ENCODE results near the gene CCNT1.
"Not testable (repeated sequence)": the region's sequence is repeated elsewhere in the genome, so short reads cannot be mapped to it uniquely, and the experiment has no call there.

The CCNT1 gene

DNA sequence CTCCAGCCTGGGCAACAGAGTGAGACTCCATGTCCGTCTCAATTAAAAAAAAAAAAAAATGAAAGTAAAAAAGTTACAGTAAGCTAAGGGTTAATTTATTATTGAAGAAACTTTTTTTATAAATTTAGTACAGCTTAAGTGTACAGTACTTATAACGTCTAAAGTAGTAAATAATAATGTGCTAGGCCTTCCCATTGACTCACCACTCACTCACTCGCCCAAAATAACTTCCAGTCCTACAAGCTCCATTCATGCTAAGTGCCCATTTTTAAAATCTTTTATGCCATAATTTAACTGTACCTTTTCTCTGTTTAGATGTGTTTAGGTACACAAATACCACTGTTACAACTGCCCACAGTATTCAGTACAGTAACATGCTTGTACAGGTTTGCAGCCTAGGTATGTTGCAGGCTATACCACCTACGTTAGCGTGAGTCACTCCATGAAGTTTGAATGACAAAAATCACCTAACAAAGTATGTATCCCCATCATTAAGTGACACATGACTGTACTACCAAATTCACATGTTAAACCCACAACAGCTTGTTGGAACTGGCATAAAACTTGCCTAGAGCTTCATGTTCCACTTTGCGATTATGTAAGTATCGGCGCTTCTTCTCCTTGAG, 45.2 kb downstream of the CCNT1 start:
- no peak for TF ChIP-seq CTCF (conservative IDR thresholded peaks at IDR 0.05; ENCODE audit: low read length)
- DNase-seq (ENCODE audit: low read depth): peak; percentile 31
- no peak overlapping the region for H3K4me3 ChIP-seq (ENCODE audit: low read length)

DNA sequence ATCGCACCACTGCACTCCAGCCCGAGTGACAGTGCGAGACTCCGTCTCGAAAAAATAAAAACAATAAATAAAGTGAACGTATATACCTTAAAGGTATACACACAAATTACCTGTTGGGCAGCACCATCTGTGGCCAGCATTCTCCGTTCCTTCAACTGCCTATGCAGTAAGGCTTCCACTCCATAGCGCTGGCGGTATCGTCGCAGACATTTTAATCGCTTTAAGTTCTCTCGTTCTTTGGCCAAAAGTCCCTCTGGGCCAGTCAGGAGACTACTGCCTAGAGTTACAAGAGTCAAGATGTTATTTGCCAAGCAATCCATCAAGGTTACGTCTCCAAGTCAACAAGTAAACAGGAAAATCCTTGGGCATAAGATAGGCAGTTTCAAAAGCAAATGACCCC, 47.5 kb downstream of the CCNT1 start:
- no peak overlapping the region for H3K4me3 ChIP-seq (ENCODE audit: low read length)
- TF ChIP-seq CTCF (conservative IDR thresholded peaks at IDR 0.05; ENCODE audit: low read length): no peak
- DNase-seq (ENCODE audit: low read depth): no peak

DNA sequence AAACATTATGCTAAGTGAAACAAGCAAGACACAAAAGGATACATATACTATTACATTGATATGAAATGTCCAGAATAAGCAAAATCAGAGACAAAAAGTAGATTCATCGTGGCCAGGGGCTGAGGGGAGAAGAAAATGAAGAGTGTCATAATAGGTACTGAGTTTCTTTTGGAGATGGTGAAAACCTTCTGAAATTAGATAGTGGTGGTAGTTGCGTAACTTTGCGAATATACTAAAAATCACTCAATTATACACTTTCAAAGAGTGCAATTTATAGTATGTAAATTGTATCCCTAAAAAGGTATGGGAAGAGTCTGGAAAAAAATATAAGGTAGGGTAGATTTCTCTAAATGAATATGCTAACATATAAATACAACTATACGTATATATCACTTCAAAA, 56.6 kb downstream of the CCNT1 start:
- no peak overlapping the region for H3K4me3 ChIP-seq (ENCODE audit: low read length)
- DNase-seq (ENCODE audit: low read depth): no peak
- no peak for TF ChIP-seq CTCF (conservative IDR thresholded peaks at IDR 0.05; ENCODE audit: low read length)

DNA sequence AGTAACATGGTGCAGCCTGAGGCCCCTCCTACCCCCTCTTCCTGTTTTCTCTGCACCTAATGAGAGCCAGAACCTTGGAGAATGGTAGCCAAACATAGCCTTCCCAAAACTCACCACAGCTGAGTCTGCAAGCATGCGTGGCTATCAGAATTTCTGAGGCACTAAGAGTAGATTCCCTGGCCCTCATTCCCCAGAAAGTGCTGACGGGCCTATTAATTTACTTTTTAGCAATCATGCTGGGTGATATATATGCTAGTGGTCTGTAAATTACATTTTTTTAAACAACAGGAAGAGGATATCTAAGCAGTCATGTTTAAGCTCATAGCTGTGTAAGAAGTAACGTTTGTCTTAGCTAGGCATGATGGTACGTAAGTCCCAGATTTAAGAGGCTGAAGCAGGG, 64.8 kb downstream of the CCNT1 start:
- no peak for TF ChIP-seq CTCF (conservative IDR thresholded peaks at IDR 0.05; ENCODE audit: low read length)
- peak; percentile 6 for DNase-seq (ENCODE audit: low read depth)

DNA sequence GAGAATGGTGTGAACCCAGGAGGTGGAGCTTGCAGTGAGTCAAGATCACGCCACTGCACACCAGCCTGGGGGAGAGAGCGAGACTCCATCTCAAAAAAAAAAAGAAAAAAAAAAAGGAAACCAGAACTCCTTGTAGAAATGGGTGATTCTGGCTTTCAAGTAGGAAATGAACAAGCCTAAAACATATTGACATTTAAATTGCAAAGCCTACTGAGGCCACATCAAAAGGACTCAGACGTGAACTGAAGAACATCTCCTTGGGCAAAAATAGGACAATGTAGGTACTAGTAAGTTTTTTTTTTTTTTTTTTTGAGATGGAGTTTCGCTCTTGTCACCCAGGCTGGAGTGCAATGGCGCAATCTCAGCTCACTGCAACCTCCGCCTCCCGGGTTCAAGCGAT, 71.2 kb downstream of the CCNT1 start:
- not testable (repeated sequence) for H3K4me3 ChIP-seq (ENCODE audit: low read length); DNase-seq (ENCODE audit: low read depth)

More for the DNA sequence above, 64.8 kb downstream of the CCNT1 start:
- no peak overlapping the region for H3K4me3 ChIP-seq (ENCODE audit: low read length)

DNA sequence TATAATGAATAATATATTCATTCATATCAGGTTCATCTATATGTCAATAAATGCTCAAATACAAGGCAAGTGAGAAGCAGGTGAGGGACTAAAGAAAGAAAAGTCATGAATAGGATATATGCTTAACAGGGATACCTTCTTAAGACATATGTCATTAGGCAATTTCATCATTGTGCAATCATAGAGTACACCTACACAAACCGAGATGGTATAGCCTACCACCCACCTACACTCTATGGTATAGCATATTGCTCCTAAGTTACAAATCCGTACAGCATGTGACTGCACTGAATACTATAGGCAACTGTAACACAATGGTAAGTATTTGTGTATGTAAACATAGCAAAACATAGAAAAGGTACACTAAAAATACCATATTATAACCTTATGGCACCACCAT, 73.5 kb downstream of the CCNT1 start:
- no peak overlapping the region for H3K4me3 ChIP-seq (ENCODE audit: low read length)
- DNase-seq (ENCODE audit: low read depth): no peak
- no peak for TF ChIP-seq CTCF (conservative IDR thresholded peaks at IDR 0.05; ENCODE audit: low read length)

DNA sequence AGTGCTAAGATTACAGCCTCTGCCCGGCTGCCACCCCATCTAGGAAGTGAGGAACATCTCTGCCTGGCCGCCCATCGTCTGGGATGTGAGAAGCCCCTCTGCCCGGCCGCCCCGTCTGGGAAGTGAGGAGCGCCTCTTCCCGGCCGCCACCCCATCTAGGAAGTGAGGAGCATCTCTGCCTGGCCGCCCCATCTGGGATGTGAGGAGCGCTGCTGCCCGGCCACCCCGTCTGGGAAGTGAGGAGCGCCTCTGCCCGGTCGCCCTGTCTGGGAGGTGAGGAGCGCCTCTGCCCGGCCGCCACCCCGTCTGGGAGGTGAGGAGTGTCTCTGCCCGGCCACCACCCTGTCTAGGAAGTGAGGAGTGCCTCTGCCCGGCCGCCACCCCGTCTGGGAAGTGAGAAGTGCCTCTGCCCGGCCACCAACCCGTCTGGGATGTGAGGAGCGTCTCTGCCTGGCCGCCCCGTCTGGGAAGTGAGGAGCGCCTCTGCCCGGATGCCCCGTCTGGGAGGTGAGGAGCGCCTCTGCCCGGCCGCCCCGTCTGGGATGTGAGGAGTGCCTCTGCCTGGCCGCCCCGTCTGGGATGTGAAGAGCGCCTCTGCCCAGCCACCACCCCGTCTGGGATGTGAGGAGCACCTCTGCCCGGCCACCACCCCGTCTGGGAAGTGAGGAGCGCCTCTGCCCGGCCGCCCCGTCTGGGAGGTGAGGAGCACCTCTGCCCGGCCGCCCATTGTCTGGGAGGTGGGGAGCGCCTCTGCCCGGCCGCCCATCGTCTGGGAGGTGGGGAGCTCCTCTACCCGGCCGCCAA, 74.6 kb downstream of the CCNT1 start:
- not testable (repeated sequence) for H3K4me3 ChIP-seq (ENCODE audit: low read length); DNase-seq (ENCODE audit: low read depth)

DNA sequence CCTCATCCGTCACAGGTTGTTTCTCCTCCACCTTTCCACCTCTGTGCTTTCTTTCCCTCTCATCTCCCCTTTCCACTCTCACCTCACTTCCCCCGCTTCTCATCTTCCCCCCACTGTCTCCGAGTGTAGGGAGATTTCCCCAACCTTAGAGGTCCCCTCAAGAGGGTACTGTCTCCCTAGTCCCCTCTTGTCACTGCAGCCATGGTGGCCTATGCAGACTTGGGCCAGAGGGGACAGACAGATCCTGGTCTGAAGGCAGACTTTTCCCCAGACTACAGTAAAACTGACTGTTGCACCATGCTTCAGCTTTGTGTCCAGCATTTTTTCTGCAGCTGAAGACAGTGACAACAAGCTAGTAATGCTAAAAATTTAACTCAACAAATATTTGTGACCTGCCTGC, 75.7 kb downstream of the CCNT1 start:
- no peak overlapping the region for H3K4me3 ChIP-seq (ENCODE audit: low read length)
- no peak for DNase-seq (ENCODE audit: low read depth)
- no peak for TF ChIP-seq CTCF (conservative IDR thresholded peaks at IDR 0.05; ENCODE audit: low read length)

Data from AG10803 (cell line).